ENCODE data around the gene DOK3. TPM values are rescaled to one million over a fixed set of nuclear protein-coding genes. Genes with fewer than 3 reads are reported as not detected.

DOK3 gene
- total RNA-seq, 1 experiment from 2014 or later: 12.4 TPM

- TF ChIP-seq CTCF (IDR thresholded peaks at IDR 0.05) (no peak), REST (IDR thresholded peaks at IDR 0.05; ENCODE audit: insufficient read depth in 1 of 2, low read depth in 2 of 2, low read length in 1 of 2) (no peak)
- Histone ChIP-seq H3K4me1 (ENCODE audit: control insufficient read depth, insufficient read depth, low read length) (peaks cover 12% of the 10 kb centered on the region), H3K4me3 (ENCODE audit: low read depth in 2 of 2, low read length in 2 of 2) (no peak overlapping the region), H3K27me3 (ENCODE audit: control insufficient read depth, insufficient read depth, low read length) (no peaks in the 10 kb centered on the region), H3K27ac (ENCODE audit: low read length) (no peak overlapping the region), H3K36me3 (ENCODE audit: control insufficient read depth, insufficient read depth, low read length) (peaks cover 3% of the 10 kb centered on the region; the same call in 1 of the 2 replicates), H3K9me3 (ENCODE audit: control insufficient read depth, insufficient read depth, low read depth, low read length) (no peaks in the 10 kb centered on the region)
- CTCF ChIA-PET: no interaction called here
- in situ Hi-C loops (cut with HindIII; ENCODE audit: low pct_unique_long_range_greater_than_20kb, low sequenced_read_pairs): no loop called here
- DNase-seq (ENCODE audit: low read depth, low spot score) (no peak), ATAC-seq (no peak)
- intact Hi-C loops (cut with micrococcal nuclease; ENCODE audit: unreplicated experiment): loop anchor here (10.0 kb wide), 1 partner anchor 145 kb away; the partner anchor contains the start of gene MXD3
- no TSS peak for BruUV-seq (replicated peaks)
- POLR2A ChIA-PET: no interaction called here
These were observed 50.3 kb downstream of the DOK3 start for GRCh38 chr5:177459357-177459756.

- Histone ChIP-seq H3K36me3 (ENCODE audit: control insufficient read depth, insufficient read depth, low read length) (peaks cover 3% of the 10 kb centered on the region; the same call in 1 of the 2 replicates), H3K4me1 (ENCODE audit: control insufficient read depth, insufficient read depth, low read length) (peaks cover 12% of the 10 kb centered on the region), H3K4me3 (ENCODE audit: low read depth in 2 of 2, low read length in 2 of 2) (no peak overlapping the region), H3K9me3 (ENCODE audit: control insufficient read depth, insufficient read depth, low read depth, low read length) (no peaks in the 10 kb centered on the region), H3K27ac (ENCODE audit: low read length) (no peak overlapping the region), H3K27me3 (ENCODE audit: control insufficient read depth, insufficient read depth, low read length) (no peaks in the 10 kb centered on the region)
- in situ Hi-C loops (cut with HindIII; ENCODE audit: low pct_unique_long_range_greater_than_20kb, low sequenced_read_pairs) (no loop called here), intact Hi-C loops (cut with micrococcal nuclease; ENCODE audit: unreplicated experiment) (loop anchor here (10.0 kb wide), 1 partner anchor 144 kb away; the partner anchor contains the start of gene MXD3)
- TF ChIP-seq CTCF (IDR thresholded peaks at IDR 0.05) (no peak), REST (IDR thresholded peaks at IDR 0.05; ENCODE audit: insufficient read depth in 1 of 2, low read depth in 2 of 2, low read length in 1 of 2) (no peak)
- no peak for DNase-seq (ENCODE audit: low read depth, low spot score)
- no peak for ATAC-seq
- ChIA-PET POLR2A (no interaction called here), CTCF (no interaction called here)
- BruUV-seq (replicated peaks): no TSS peak
These were observed 50.7 kb downstream of the DOK3 start for GRCh38 chr5:177458912-177459350.
